Tibial nerve (tissue), 4 donors: ENCODE results near the gene ZIM2.

Experiments used
- CTCF ChIP-seq, 5 experiments: fragments of 200-600 bp in 3 of 5; fragments of 450-650 bp in 2 of 5; sonication (generic) in 3 of 5; IDR thresholded peaks; one replicate each; pipeline ENCODE4 v1.5.1; 2016 to 2019; ENCODE audit warnings: antibody characterized with exemption in 5 of 5, mild to moderate bottlenecking in 3 of 5, moderate library complexity in 2 of 5
- EP300 ChIP-seq, 2 donors: sonication (generic); formaldehyde crosslinking; IDR thresholded peaks; one replicate each; pipeline ENCODE4 v1.6.1; 2017; ENCODE audit warnings: antibody characterized with exemption in 2 of 2, mild to moderate bottlenecking in 1 of 2
- POLR2A ChIP-seq, 2 donors: fragments of 450-650 bp; IDR thresholded peaks; one replicate each; pipeline ENCODE4 v1.6.1; 2017; ENCODE audit warnings: antibody characterized with exemption in 2 of 2, mild to moderate bottlenecking in 2 of 2, moderate library complexity in 2 of 2

DNA sequence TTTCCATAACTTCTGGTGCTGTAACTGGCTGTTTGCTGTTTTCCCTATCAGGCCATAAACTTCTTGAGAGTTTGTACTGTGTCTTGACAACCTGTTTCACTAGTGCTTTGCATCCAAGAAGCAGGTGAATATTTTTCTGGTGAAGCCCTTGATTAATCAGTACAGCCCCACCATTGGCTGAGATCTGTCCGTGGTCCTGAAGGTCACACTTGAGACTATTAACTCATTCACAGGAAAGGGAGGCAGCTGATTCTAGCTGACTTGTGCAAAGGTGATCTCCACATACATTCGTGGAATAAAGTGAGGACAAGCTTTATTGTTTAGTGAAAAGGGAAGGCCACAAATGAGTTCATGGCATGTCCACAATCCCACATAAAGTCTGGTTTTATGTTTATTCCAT, 107.5 kb downstream of the ZIM2 start:
- no peak for TF ChIP-seq CTCF (IDR thresholded peaks at IDR 0.05)
- TF ChIP-seq EP300 (IDR thresholded peaks at IDR 0.05): no peak
- no peak for TF ChIP-seq POLR2A (IDR thresholded peaks at IDR 0.05)
